ENCODE measurements around the gene EIF2B2. TPM values are rescaled to one million over a fixed set of nuclear protein-coding genes. Genes with fewer than 3 reads are reported as not detected.
"Not testable (repeated sequence)": the region's sequence is repeated elsewhere in the genome, so short reads cannot be mapped to it uniquely, and the experiment has no call there.

The EIF2B2 gene
- polyA plus RNA-seq, 10 donors: 43.6 to 60.2 (median 47.8) TPM

DNA sequence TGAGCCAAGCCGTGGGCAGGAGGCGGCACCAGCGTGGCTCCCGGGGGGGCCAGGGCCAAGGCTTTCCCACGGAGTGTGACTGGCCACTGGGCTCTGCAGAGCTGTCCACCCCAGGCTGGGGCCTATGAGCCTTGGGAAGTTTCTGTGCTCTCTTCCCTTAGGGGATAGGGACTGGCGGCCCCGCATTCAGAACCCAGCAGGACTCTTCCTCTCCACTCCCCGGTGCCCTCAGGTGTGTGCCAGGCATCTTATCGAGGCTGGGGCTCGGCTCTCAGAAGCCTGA lies 17.8 kb upstream of the EIF2B2 start:
- DNase-seq: no peak

DNA sequence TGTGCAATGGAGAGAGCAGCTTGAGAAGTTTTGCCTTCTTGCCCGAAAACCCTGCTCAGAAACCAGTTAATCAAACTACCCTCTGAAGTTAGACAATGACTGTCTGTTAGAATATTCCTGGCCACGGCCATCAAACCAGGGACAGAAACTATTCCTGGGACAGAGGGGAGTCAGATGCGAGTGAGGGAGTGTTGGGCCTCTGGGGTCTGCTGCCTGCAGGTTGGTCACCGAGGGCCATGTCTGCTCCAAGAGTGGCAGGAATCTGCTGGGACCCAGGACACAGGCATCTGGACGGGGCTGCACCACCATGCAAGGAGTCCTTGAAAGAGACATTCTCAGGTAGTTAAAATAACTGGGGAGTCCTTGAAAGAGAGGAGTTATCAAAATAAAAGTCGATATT lies 16.9 kb upstream of the EIF2B2 start:
- DNase-seq: no peak

DNA sequence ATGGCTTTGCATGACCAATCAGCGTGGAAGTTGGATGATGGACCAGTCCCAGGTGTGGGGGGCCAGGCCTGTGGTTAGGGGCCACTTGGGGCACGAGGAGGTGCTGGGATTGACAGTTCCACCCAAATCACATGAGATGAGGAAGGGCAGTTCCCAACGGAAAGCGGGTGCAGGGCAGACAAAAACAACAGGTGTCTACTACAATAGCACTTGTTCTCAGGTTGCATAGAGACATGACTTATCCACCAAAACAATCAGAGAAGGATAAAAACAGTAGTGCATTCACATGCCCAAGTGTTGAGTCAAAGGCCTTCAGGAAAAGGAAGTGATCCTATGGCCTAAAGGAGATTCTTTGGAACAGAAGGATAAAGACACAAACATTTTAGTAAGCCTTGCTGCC lies 14.6 kb upstream of the EIF2B2 start:
- DNase-seq: no peak

GRCh38 chr14:74988993-74989392 lies 13.7 kb upstream of the EIF2B2 start:
- no peak for DNase-seq

DNA sequence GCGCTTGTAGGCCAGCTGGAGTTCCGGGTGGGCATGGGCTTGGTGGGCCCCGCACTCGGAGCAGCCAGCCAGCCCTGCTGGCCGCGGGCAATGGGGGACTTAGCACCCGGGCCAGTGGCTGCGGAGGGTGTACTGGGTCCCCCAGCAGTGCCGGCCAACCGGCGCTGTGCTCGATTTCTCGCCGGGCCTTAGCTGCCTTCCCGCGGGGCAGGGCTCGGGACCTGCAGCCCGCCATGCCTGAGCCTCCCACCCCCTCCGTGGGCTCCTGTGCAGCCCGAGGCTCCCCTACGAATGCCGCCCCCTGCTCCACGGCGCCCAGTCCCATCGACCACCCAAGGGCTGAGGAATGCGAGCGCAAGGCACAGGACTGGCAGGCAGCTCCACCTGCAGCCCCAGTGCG lies 8.5 kb upstream of the EIF2B2 start:
- not testable (repeated sequence) for DNase-seq

GRCh38 chr14:74995781-74996180 lies 6.9 kb upstream of the EIF2B2 start:
- DNase-seq: not testable (repeated sequence)

DNA sequence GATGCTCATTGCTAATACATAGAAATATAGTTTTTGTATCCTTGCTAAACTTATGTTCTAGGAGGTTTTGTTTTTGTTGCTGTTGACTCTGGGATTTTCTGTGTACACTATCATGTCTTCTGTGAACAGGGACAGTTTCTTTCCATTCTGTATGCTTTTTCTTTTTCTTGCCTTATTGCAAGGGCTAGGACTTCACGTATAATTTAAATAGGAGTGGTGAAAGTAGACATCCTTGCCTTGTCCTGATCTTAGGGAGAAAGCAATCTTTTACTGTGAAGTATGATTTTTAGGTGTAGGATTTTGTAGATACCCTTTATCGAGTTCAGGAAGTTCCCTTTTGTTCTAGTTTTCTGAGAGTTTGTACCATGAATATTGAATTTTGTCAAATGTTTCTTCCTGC lies 1.5 kb upstream of the EIF2B2 start:
- no peak for DNase-seq

GRCh38 chr14:75001899-75002298 lies 822 bp upstream of the EIF2B2 start:
- DNase-seq: no peak

DNA sequence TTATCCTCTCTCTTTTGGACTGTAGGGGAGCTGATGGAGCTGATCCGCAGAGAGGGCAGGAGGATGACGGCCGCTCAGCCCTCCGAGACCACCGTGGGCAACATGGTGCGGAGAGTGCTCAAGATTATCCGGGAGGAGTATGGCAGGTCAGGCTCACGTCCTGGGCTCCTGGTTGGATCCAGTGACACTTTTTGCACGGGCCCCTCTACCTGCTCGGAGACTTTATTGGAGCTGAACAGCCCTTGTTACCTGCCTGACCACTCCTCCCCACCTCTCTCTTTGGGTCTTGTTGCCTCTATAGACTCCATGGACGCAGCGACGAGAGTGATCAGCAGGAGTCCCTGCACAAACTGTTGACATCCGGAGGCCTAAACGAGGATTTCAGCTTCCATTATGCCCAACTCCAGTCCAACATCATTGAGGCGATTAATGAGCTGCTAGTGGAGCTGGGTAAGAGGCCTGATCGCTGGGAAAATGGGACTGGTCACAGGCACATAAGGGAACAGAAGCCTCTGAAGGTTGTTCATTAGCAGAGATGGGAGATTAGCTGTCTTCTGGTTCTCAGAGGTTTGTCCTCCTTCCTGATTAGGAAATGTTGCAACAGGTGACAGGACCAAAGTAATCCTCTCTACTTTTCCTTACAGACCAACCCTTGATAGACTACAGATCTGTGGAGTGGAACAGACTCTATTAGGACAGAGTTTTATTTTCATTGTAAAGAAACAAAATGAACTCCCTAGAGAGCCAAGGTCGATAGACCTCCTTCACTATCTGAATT lies 718 bp downstream of the EIF2B2 start:
- no peak for DNase-seq

DNA sequence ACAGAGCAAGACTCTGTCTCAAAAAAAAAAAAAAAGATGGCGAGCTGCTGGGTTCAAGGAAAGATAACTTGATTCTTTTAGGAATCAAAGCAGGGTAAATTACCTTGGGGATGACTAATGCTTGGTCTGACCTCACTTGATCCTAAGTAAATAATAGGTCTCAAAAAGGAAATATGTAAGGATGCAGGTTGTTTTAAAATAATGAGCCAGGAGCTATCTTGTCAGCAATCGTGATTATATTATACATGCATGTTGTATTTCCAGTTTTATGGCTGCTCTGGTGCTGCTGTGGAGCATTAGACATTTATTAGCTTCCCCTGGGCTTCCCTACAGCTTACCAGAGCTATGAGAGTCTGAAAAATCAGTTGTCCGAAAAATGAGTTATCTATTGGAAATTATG lies 2.6 kb downstream of the EIF2B2 start:
- no peak for DNase-seq

- no peak for DNase-seq
These were observed 6.5 kb downstream of the EIF2B2 start for GRCh38 chr14:75009176-75009575.

GRCh38 chr14:75010472-75011093 lies 7.9 kb downstream of the EIF2B2 start:
- no peak for DNase-seq

GRCh38 chr14:75011356-75011994 lies 8.8 kb downstream of the EIF2B2 start:
- peak; percentile 22 to 45 (median 34) for DNase-seq

DNA sequence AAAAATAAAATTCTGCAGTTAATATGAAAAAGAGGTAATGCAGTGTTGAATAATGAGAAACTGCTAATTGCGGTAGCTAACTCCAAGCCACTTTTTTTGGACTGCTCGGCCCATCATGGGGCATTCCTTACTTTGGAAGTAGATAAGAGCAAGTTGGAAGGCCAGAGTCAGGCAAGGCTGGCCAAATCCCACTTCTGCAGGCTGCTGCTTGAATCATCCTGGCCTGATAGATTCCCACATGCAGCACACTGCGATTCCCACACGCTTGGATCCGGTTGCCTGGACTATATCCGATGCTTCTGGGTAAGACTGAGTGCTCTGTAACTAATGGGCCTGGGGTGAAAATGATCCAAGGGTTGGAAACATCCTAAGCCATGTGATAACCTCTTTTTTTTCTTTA lies 10.6 kb downstream of the EIF2B2 start:
- no peak for DNase-seq

DNA sequence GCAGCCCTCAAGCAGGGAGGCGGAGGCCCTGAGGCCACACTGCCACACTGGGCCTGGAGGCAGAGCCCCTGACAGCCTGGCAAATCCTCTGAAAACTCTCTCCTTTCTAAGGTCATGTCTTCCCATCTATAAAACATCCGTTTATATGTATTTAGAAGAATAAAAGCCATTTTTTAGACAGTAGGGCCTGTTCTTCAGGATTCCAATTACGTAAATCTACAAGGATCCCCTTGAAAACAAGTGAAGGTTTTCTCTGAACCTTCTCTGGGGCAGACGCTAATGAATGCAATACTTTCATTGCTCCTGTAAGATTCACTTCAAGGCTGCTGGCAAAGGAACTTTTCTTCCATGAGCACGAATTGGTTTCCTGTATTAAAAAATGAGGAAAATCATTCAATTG lies 12.8 kb downstream of the EIF2B2 start:
- DNase-seq: no peak

GRCh38 chr14:75016815-75017214 lies 14.1 kb downstream of the EIF2B2 start:
- DNase-seq: no peak

GRCh38 chr14:75018694-75019093 lies 16.0 kb downstream of the EIF2B2 start:
- no peak for DNase-seq

GRCh38 chr14:75022655-75023054 lies 19.9 kb downstream of the EIF2B2 start:
- no peak for DNase-seq

- no peak for DNase-seq
These were observed 20.4 kb downstream of the EIF2B2 start for GRCh38 chr14:75023108-75023507.

GRCh38 chr14:75025082-75025481 lies 22.4 kb downstream of the EIF2B2 start:
- DNase-seq: no peak

GRCh38 chr14:75025876-75026275 lies 23.2 kb downstream of the EIF2B2 start:
- no peak for DNase-seq

- DNase-seq: no peak
These were observed 27.4 kb downstream of the EIF2B2 start for GRCh38 chr14:75030147-75030546.

DNA sequence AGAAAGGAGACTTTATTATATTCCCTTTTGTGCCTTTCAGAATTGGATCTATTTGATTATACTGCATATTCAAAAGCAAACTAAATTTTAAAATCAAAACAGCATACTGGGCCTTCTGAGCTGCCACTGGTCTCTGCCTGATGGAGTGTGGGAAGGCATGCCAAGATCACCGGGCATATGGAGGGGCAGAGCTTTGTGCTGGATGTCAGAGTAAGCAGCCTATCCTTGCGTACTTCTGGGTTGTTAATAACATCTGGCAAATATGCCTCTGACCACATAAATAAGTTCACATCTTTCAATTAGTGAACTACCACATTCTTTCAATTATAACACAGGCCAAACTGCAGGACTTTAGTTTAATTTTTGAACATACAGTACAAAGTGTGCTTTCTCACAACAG lies 30.2 kb downstream of the EIF2B2 start:
- DNase-seq: no peak

Measured in muscle of back (tissue), 11 donors.